ENCODE data around the gene TF.

Gene TF

GRCh38 chr3:133744241-133744640 lies 2.0 kb upstream of the TF start:
- Histone ChIP-seq H4K20me1 (ENCODE audit: insufficient read depth, low read length) (no peaks in the 10 kb centered on the region), H3K4me2 (ENCODE audit: low read depth, low read length) (no peak overlapping the region), H2AFZ (ENCODE audit: low read length) (no peak overlapping the region), H3K9me3 (replicated peaks; ENCODE audit: insufficient read depth, low read length) (no peaks in the 10 kb centered on the region), H3K4me3 (ENCODE audit: low read length) (no peak overlapping the region), H3F3A (ENCODE audit: insufficient read depth, low read length) (no peaks in the 10 kb centered on the region), H3K27me3 (replicated peaks; ENCODE audit: insufficient read depth, low read length) (no peaks in the 10 kb centered on the region), H3K27ac (ENCODE audit: low read length) (no peak overlapping the region), H3K9me2 (replicated peaks; ENCODE audit: insufficient read depth, low read length) (no peaks in the 10 kb centered on the region), H3K36me3 (replicated peaks; ENCODE audit: insufficient read depth, low read length) (no peaks in the 10 kb centered on the region), H3K79me2 (ENCODE audit: low read length) (no peaks in the 10 kb centered on the region), H3K9ac (ENCODE audit: low read length) (no peak overlapping the region), H3K4me1 (ENCODE audit: low read length) (no peaks in the 10 kb centered on the region)
- no peak for TF ChIP-seq CTCF (IDR thresholded peaks at IDR 0.05; ENCODE audit: low read length)
- no peak for DNase-seq

- H3K9ac ChIP-seq (ENCODE audit: low read length): no peak overlapping the region
- no peaks in the 10 kb centered on the region for H3K4me1 ChIP-seq (ENCODE audit: low read length)
- TF ChIP-seq EZH2phosphoT487 (IDR thresholded peaks at IDR 0.05; ENCODE audit: low read length): no peak
- no peak for TF ChIP-seq EZH2 (optimal IDR thresholded peaks at IDR 0.05; ENCODE audit: low read depth, low read length)
- no peak for TF ChIP-seq CTCF (IDR thresholded peaks at IDR 0.05; ENCODE audit: low read length)
- H2AFZ ChIP-seq (ENCODE audit: low read length): no peak overlapping the region
- H4K20me1 ChIP-seq (ENCODE audit: insufficient read depth, low read length): no peaks in the 10 kb centered on the region
- no peaks in the 10 kb centered on the region for H3K9me3 ChIP-seq (replicated peaks; ENCODE audit: insufficient read depth, low read length)
- no peak overlapping the region for H3K4me3 ChIP-seq (ENCODE audit: low read length)
- no peak overlapping the region for H3K4me2 ChIP-seq (ENCODE audit: low read depth, low read length)
- H3K9me2 ChIP-seq (replicated peaks; ENCODE audit: insufficient read depth, low read length): no peaks in the 10 kb centered on the region
- no peaks in the 10 kb centered on the region for H3K79me2 ChIP-seq (ENCODE audit: low read length)
- H3K27me3 ChIP-seq (replicated peaks; ENCODE audit: insufficient read depth, low read length): no peaks in the 10 kb centered on the region
- DNase-seq: no peak
- no peaks in the 10 kb centered on the region for H3K36me3 ChIP-seq (replicated peaks; ENCODE audit: insufficient read depth, low read length)
- no peak overlapping the region for H3K27ac ChIP-seq (ENCODE audit: low read length)
- no peaks in the 10 kb centered on the region for H3F3A ChIP-seq (ENCODE audit: insufficient read depth, low read length)
Observed at GRCh38 chr3:133745108-133745507, 1.1 kb upstream of the TF start.

GRCh38 chr3:133746712-133747066 lies 496 bp downstream of the TF start:
- no peaks in the 10 kb centered on the region for H3K79me2 ChIP-seq (ENCODE audit: low read length)
- H3K9ac ChIP-seq (ENCODE audit: low read length): no peak overlapping the region
- no peaks in the 10 kb centered on the region for H3K27me3 ChIP-seq (replicated peaks; ENCODE audit: insufficient read depth, low read length)
- H2AFZ ChIP-seq (ENCODE audit: low read length): no peak overlapping the region
- TF ChIP-seq EZH2phosphoT487 (IDR thresholded peaks at IDR 0.05; ENCODE audit: low read length) (no peak), EZH2 (optimal IDR thresholded peaks at IDR 0.05; ENCODE audit: low read depth, low read length) (no peak), CTCF (IDR thresholded peaks at IDR 0.05; ENCODE audit: low read length) (no peak)
- DNase-seq: no peak
- no peaks in the 10 kb centered on the region for H3K4me1 ChIP-seq (ENCODE audit: low read length)
- H3K4me3 ChIP-seq (ENCODE audit: low read length): no peak overlapping the region
- H4K20me1 ChIP-seq (ENCODE audit: insufficient read depth, low read length): no peaks in the 10 kb centered on the region
- H3K9me3 ChIP-seq (replicated peaks; ENCODE audit: insufficient read depth, low read length): no peaks in the 10 kb centered on the region
- H3F3A ChIP-seq (ENCODE audit: insufficient read depth, low read length): no peaks in the 10 kb centered on the region
- H3K27ac ChIP-seq (ENCODE audit: low read length): no peak overlapping the region
- H3K36me3 ChIP-seq (replicated peaks; ENCODE audit: insufficient read depth, low read length): no peaks in the 10 kb centered on the region
- no peak overlapping the region for H3K4me2 ChIP-seq (ENCODE audit: low read depth, low read length)
- H3K9me2 ChIP-seq (replicated peaks; ENCODE audit: insufficient read depth, low read length): no peaks in the 10 kb centered on the region

- TF ChIP-seq EZH2 (optimal IDR thresholded peaks at IDR 0.05; ENCODE audit: low read depth, low read length) (no peak), EZH2phosphoT487 (IDR thresholded peaks at IDR 0.05; ENCODE audit: low read length) (no peak), CTCF (IDR thresholded peaks at IDR 0.05; ENCODE audit: low read length) (no peak)
- H3K4me2 ChIP-seq (ENCODE audit: low read depth, low read length): no peak overlapping the region
Observed at GRCh38 chr3:133747373-133747772, 1.2 kb downstream of the TF start.

More at GRCh38 chr3:133747373-133747772, 1.2 kb downstream of the TF start:
- no peaks in the 10 kb centered on the region for H3F3A ChIP-seq (ENCODE audit: insufficient read depth, low read length)
- H3K9ac ChIP-seq (ENCODE audit: low read length): no peak overlapping the region
- H3K27me3 ChIP-seq (replicated peaks; ENCODE audit: insufficient read depth, low read length): no peaks in the 10 kb centered on the region
- no peak overlapping the region for H3K4me3 ChIP-seq (ENCODE audit: low read length)
- DNase-seq: no peak
- no peaks in the 10 kb centered on the region for H3K9me3 ChIP-seq (replicated peaks; ENCODE audit: insufficient read depth, low read length)
- no peaks in the 10 kb centered on the region for H4K20me1 ChIP-seq (ENCODE audit: insufficient read depth, low read length)
- H3K4me1 ChIP-seq (ENCODE audit: low read length): no peaks in the 10 kb centered on the region
- no peaks in the 10 kb centered on the region for H3K9me2 ChIP-seq (replicated peaks; ENCODE audit: insufficient read depth, low read length)
- no peak overlapping the region for H2AFZ ChIP-seq (ENCODE audit: low read length)
- H3K36me3 ChIP-seq (replicated peaks; ENCODE audit: insufficient read depth, low read length): no peaks in the 10 kb centered on the region
- no peak overlapping the region for H3K27ac ChIP-seq (ENCODE audit: low read length)
- no peaks in the 10 kb centered on the region for H3K79me2 ChIP-seq (ENCODE audit: low read length)
